Measurements from ENCODE around the gene UBE2L3.
A peak's percentile ranks its signal among the peaks of the same experiment; 100 is the strongest.
"Not testable (repeated sequence)": the region's sequence is repeated elsewhere in the genome, so short reads cannot be mapped to it uniquely, and the experiment has no call there.

The UBE2L3 gene

GRCh38 chr22:21567456-21568346 is at the start of gene UBE2L3:
Gene UBE2L3, plus strand, starts transcription at chr22:21567714. Its CDS starts 31 bp downstream, at chr22:21567745.
- DNase-seq: peak; percentile 71

- DNase-seq: not testable (repeated sequence)
These were observed 40.6 kb upstream of the UBE2L3 start for GRCh38 chr22:21526705-21527500.

- not testable (repeated sequence) for DNase-seq
These were observed 36.0 kb upstream of the UBE2L3 start for GRCh38 chr22:21531525-21531924.

- DNase-seq: not testable (repeated sequence)
These were observed 34.5 kb upstream of the UBE2L3 start for GRCh38 chr22:21532863-21533648.

GRCh38 chr22:21539862-21540261 is 27.7 kb upstream of the UBE2L3 start:
- DNase-seq: not testable (repeated sequence)

GRCh38 chr22:21544432-21545322 is 22.8 kb upstream of the UBE2L3 start:
- DNase-seq: not testable (repeated sequence)

- not testable (repeated sequence) for DNase-seq
These were observed 18.0 kb upstream of the UBE2L3 start for GRCh38 chr22:21549558-21549957.

GRCh38 chr22:21550008-21550677 is 17.4 kb upstream of the UBE2L3 start:
- DNase-seq: not testable (repeated sequence)

GRCh38 chr22:21550678-21551047 is 16.9 kb upstream of the UBE2L3 start:
- not testable (repeated sequence) for DNase-seq

GRCh38 chr22:21551361-21551760 is 16.2 kb upstream of the UBE2L3 start, which contains the start of gene RIMBP3C:
Gene RIMBP3C, minus strand, starts transcription at chr22:21551461. Its CDS starts 485 bp downstream, at chr22:21550976.
- not testable (repeated sequence) for DNase-seq

- not testable (repeated sequence) for DNase-seq
These were observed 8.0 kb upstream of the UBE2L3 start for GRCh38 chr22:21559345-21560125.

- DNase-seq: not testable (repeated sequence)
These were observed 6.9 kb upstream of the UBE2L3 start for GRCh38 chr22:21560657-21561056.

GRCh38 chr22:21563912-21564311 is 3.6 kb upstream of the UBE2L3 start:
- DNase-seq: no peak

- peak; percentile 9 for DNase-seq
These were observed 3.1 kb upstream of the UBE2L3 start for GRCh38 chr22:21564411-21564810.

GRCh38 chr22:21568347-21569075 is 997 bp downstream of the UBE2L3 start:
- DNase-seq: peak; percentile 2

- not testable (repeated sequence) for DNase-seq
These were observed 1.5 kb downstream of the UBE2L3 start for GRCh38 chr22:21569076-21569427.

GRCh38 chr22:21569459-21570170 is 2.1 kb downstream of the UBE2L3 start:
- DNase-seq: no peak

GRCh38 chr22:21570398-21570797 is 2.9 kb downstream of the UBE2L3 start:
- no peak for DNase-seq

- no peak for DNase-seq
These were observed 4.2 kb downstream of the UBE2L3 start for GRCh38 chr22:21571679-21572078.

Data from DMS53 (cell line).